NCI-H82 treated with DMSO at 0.1 percent for 48 hours (cell line): ENCODE data around the gene NCR1.
"Not testable (repeated sequence)": the region's sequence is repeated elsewhere in the genome, so short reads cannot be mapped to it uniquely, and the experiment has no call there.

ENCODE experiments used
- DNase-seq: peaks from one replicate; lab custom pipeline; 2025; ENCODE audit not compliant: unreplicated experiment; lab: John Stamatoyannopoulos, UW

NCR1 gene

GRCh38 chr19:54906819-54907218 is 871 bp downstream of the NCR1 start:
- no peak for DNase-seq

GRCh38 chr19:54907899-54908298 is 2.0 kb downstream of the NCR1 start:
- not testable (repeated sequence) for DNase-seq

GRCh38 chr19:54916822-54917221 is 10.9 kb downstream of the NCR1 start:
- no peak for DNase-seq

- no peak for DNase-seq
Observed at GRCh38 chr19:54918499-54918898, 12.6 kb downstream of the NCR1 start.

GRCh38 chr19:54919646-54920563 is 14.0 kb downstream of the NCR1 start:
- not testable (repeated sequence) for DNase-seq

- no peak for DNase-seq
Observed at GRCh38 chr19:54921082-54921481, 15.1 kb downstream of the NCR1 start.

- DNase-seq, result no peak
Observed at GRCh38 chr19:54923276-54923675, 17.3 kb downstream of the NCR1 start.

- no peak for DNase-seq
Observed at GRCh38 chr19:54928299-54928698, 22.4 kb downstream of the NCR1 start.

GRCh38 chr19:54937926-54938325 is 32.0 kb downstream of the NCR1 start:
- DNase-seq, result no peak

- no peak for DNase-seq
Observed at GRCh38 chr19:54938906-54939305, 33.0 kb downstream of the NCR1 start.

- not testable (repeated sequence) for DNase-seq
Observed at GRCh38 chr19:54939538-54939937, 33.6 kb downstream of the NCR1 start.

GRCh38 chr19:54943772-54944361 is 37.9 kb downstream of the NCR1 start:
- not testable (repeated sequence) for DNase-seq

- no peak for DNase-seq
Observed at GRCh38 chr19:54947381-54947780, 41.4 kb downstream of the NCR1 start, which contains the start of gene NLRP7. TSS of gene NLRP7 (minus strand) at chr19:54947530.

GRCh38 chr19:54949412-54949811 is 43.5 kb downstream of the NCR1 start:
- DNase-seq, result no peak

- DNase-seq, result not testable (repeated sequence)
Observed at GRCh38 chr19:54950580-54950979, 44.6 kb downstream of the NCR1 start.

GRCh38 chr19:54952591-54953344 is 46.8 kb downstream of the NCR1 start:
- DNase-seq, result no peak

GRCh38 chr19:54953345-54953713 is 47.4 kb downstream of the NCR1 start:
- not testable (repeated sequence) for DNase-seq

GRCh38 chr19:54955376-54955775 is 49.4 kb downstream of the NCR1 start:
- no peak for DNase-seq

- no peak for DNase-seq
Observed at GRCh38 chr19:54959840-54960239, 53.9 kb downstream of the NCR1 start.
